Measurements from ENCODE around the gene TFCP2L1. TPM values are rescaled to one million over a fixed set of nuclear protein-coding genes. Genes with fewer than 3 reads are reported as not detected.

Gene TFCP2L1
- total and polyA plus RNA-seq, 10 donors = 0.15 to 8.9 (median 2.7) TPM

DNA sequence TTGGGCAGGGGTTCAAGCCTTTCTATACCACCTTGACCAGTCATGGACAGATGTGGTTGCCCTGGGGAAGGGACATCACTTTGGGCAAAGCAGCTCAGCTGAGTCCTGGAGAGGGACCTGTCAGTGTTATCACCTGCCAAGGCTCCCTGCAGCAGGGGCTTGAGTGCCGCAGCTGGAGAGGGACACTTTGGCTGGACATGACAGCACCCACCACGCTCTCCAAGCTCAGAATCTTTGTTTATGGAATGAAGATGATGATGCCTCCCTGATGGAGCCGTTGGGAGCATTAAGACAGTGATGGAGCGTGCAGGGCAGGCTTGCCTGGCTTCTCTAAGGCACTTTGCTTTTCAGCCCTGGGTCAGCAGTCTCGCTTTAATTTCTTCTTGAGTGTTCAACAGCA, 4.3 kb upstream of the TFCP2L1 start:
- Histone ChIP-seq H3K36me3 (no peaks in the 10 kb centered on the region), H3K4me3 (no peak overlapping the region), H3K27ac (no peak overlapping the region), H3K27me3 (replicated peaks in 1 of 7) (peaks cover 0 to 26% (median 14%) of the 10 kb centered on the region in 7 donors), H3K4me1 (peaks cover 0 to 30% (median 14%) of the 10 kb centered on the region in 6 donors), H3K9me3 (no peaks in the 10 kb centered on the region)
- intact Hi-C loops (cut with DNase I; ENCODE audit: low total_unique reads) = no loop called here
- WGBS, 5 donors = 83 to 94% (median 89%) methylated on average over 5 of the region's 5 CpGs
- no peak for DNase-seq
- TF ChIP-seq, protein P1, sequence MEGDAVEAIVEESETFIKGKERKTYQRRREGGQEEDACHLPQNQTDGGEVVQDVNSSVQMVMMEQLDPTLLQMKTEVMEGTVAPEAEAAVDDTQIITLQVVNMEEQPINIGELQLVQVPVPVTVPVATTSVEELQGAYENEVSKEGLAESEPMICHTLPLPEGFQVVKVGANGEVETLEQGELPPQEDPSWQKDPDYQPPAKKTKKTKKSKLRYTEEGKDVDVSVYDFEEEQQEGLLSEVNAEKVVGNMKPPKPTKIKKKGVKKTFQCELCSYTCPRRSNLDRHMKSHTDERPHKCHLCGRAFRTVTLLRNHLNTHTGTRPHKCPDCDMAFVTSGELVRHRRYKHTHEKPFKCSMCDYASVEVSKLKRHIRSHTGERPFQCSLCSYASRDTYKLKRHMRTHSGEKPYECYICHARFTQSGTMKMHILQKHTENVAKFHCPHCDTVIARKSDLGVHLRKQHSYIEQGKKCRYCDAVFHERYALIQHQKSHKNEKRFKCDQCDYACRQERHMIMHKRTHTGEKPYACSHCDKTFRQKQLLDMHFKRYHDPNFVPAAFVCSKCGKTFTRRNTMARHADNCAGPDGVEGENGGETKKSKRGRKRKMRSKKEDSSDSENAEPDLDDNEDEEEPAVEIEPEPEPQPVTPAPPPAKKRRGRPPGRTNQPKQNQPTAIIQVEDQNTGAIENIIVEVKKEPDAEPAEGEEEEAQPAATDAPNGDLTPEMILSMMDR (IDR thresholded peaks at IDR 0.05 in 8 of 11, conservative IDR thresholded peaks at IDR 0.05 in 3 of 11) = no peak
- TF ChIP-seq POLR2AphosphoS5 (IDR thresholded peaks at IDR 0.05) = no peak
- no peak for TF ChIP-seq POLR2A (IDR thresholded peaks at IDR 0.05)

- Histone ChIP-seq H3K4me1 (peaks cover 2 to 37% (median 20%) of the 10 kb centered on the region in 6 donors), H3K27me3 (replicated peaks in 1 of 7) (peaks cover 0 to 32% (median 17%) of the 10 kb centered on the region in 7 donors), H3K9me3 (no peaks in the 10 kb centered on the region), H3K36me3 (no peaks in the 10 kb centered on the region), H3K4me3 (no peak overlapping the region), H3K27ac (no peak overlapping the region)
- intact Hi-C loops (cut with DNase I; ENCODE audit: low total_unique reads) = no loop called here
- TF ChIP-seq, protein P1 (IDR thresholded peaks at IDR 0.05 in 8 of 11, conservative IDR thresholded peaks at IDR 0.05 in 3 of 11) = no peak
- no peak for TF ChIP-seq POLR2A (IDR thresholded peaks at IDR 0.05)
- TF ChIP-seq POLR2AphosphoS5 (IDR thresholded peaks at IDR 0.05) = no peak
- WGBS, 5 donors = 83 to 91% (median 84%) methylated on average over 12 of the region's 12 CpGs
- DNase-seq = no peak
Observed at GRCh38 chr2:121288454-121289231, 3.6 kb upstream of the TFCP2L1 start.

- 91 to 100% (median 96%) methylated on average over 4 of the region's 4 CpGs for WGBS, 5 donors
- H3K36me3 ChIP-seq = no peaks in the 10 kb centered on the region
- H3K4me1 ChIP-seq = peaks cover 2 to 44% (median 24%) of the 10 kb centered on the region in 6 donors
- peaks cover 0 to 39% (median 17%) of the 10 kb centered on the region in 7 donors for H3K27me3 ChIP-seq (replicated peaks in 1 of 7)
- intact Hi-C loops (cut with DNase I; ENCODE audit: low total_unique reads) = no loop called here
- TF ChIP-seq POLR2AphosphoS5 (IDR thresholded peaks at IDR 0.05) (no peak), POLR2A (IDR thresholded peaks at IDR 0.05) (no peak)
- TF ChIP-seq, protein P1 (IDR thresholded peaks at IDR 0.05 in 8 of 11, conservative IDR thresholded peaks at IDR 0.05 in 3 of 11) = no peak
- peak overlapping the region in 2 of 8 donors; percentile 23 to 38 for H3K27ac ChIP-seq
- DNase-seq = no peak
- no peaks in the 10 kb centered on the region for H3K9me3 ChIP-seq
- no peak overlapping the region for H3K4me3 ChIP-seq
Observed at GRCh38 chr2:121287956-121288355, 3.0 kb upstream of the TFCP2L1 start.

GRCh38 chr2:121287146-121287798, 2.3 kb upstream of the TFCP2L1 start:
- H3K27ac ChIP-seq = peak overlapping the region in 4 of 8 donors; percentile 13 to 38 (median 26)
- 60 to 75% (median 65%) methylated on average over 8 to 9 of the region's 9 CpGs for WGBS, 5 donors
- TF ChIP-seq, protein P1 (IDR thresholded peaks at IDR 0.05 in 8 of 11, conservative IDR thresholded peaks at IDR 0.05 in 3 of 11) = no peak
- TF ChIP-seq POLR2AphosphoS5 (IDR thresholded peaks at IDR 0.05) = peak in 1 of 3 donors; percentile 13
- no peaks in the 10 kb centered on the region for H3K9me3 ChIP-seq
- intact Hi-C loops (cut with DNase I; ENCODE audit: low total_unique reads) = no loop called here
- DNase-seq = no peak
- no peak overlapping the region for H3K4me3 ChIP-seq
- H3K27me3 ChIP-seq (replicated peaks in 1 of 7) = peaks cover 0 to 46% (median 17%) of the 10 kb centered on the region in 7 donors
- no peaks in the 10 kb centered on the region for H3K36me3 ChIP-seq
- H3K4me1 ChIP-seq = peaks cover 2 to 50% (median 24%) of the 10 kb centered on the region in 6 donors

All from spleen (tissue), 11 donors.